Panc1 (cell line): ENCODE results near the gene TXNRD1. TPM values are rescaled to one million over a fixed set of nuclear protein-coding genes. Genes with fewer than 3 reads are reported as not detected.
A peak's percentile ranks its signal among the peaks of the same experiment; 100 is the strongest.

Source experiments
- ATAC-seq: fragments of 200-7000 bp; cut with Tn5 transposase; 2 replicates; pipeline ENCODE4 v1.9.1; 2020; ENCODE audit warnings: mild to moderate bottlenecking, moderate library complexity
- BruUV-seq: library from RNA; stranded (reverse); fragments of 400-500 nt; replicated peaks from 2 replicates; lab custom pipeline; 2021; lab: Mats Ljungman, UMichigan
- CTCF ChIA-PET: fragments of 300-600 bp; sonication (Branson Sonifier 250); formaldehyde crosslinking; loops from one replicate; lab custom pipeline; 2022; ENCODE audit warnings: antibody characterized with exemption; lab: Charles Lee
- POLR2A ChIA-PET: fragments of 300-600 bp; sonication (Branson Sonifier 250); formaldehyde crosslinking; loops from one replicate; lab custom pipeline; 2022; ENCODE audit warnings: antibody characterized with exemption; lab: Charles Lee
- DNase-seq: peaks from one replicate; pipeline ENCODE4 v3.0.0-alpha.2; 2010; ENCODE audit warnings: low read depth, low spot score
- H3K27ac ChIP-seq: 2 replicates; pipeline ENCODE4 v1.5.1; 2011; ENCODE audit warnings: mild to moderate bottlenecking, low read length, inconsistent platforms
- H3K27me3 ChIP-seq: fragments of 200-500 bp; sonication (Bioruptor generic); 2 replicates; pipeline ENCODE4 v1.6.0; 2014; ENCODE audit warnings: low read length, inconsistent platforms; ENCODE audit not compliant: control insufficient read depth, insufficient read depth
- H3K36me3 ChIP-seq: fragments of 200-500 bp; sonication (Bioruptor generic); 2 replicates; pipeline ENCODE4 v1.5.1; 2014; ENCODE audit warnings: inconsistent platforms, mild to moderate bottlenecking, low read length, moderate library complexity; ENCODE audit not compliant: control insufficient read depth, insufficient read depth
- H3K4me1 ChIP-seq: 2 replicates; pipeline ENCODE4 v1.5.1; 2011; ENCODE audit warnings: inconsistent platforms, mild to moderate bottlenecking, low read length, moderate library complexity; ENCODE audit not compliant: control insufficient read depth, insufficient read depth
- H3K4me3 ChIP-seq, 2 experiments: 2 replicates each; pipeline ENCODE4 v1.5.1; 2011 to 2012; ENCODE audit warnings: low read depth in 2 of 2, low read length in 2 of 2, mild to moderate bottlenecking in 2 of 2, inconsistent platforms in 1 of 2, moderate library complexity in 1 of 2
- H3K9me3 ChIP-seq: fragments of 200-500 bp; sonication (Bioruptor generic); 2 replicates; pipeline ENCODE4 v1.5.1; 2014; ENCODE audit warnings: low read depth, mild to moderate bottlenecking, inconsistent platforms, low read length, moderate library complexity; ENCODE audit not compliant: control insufficient read depth, insufficient read depth
- POLR2AphosphoS5 ChIP-seq: IDR thresholded peaks from 2 replicates; pipeline ENCODE4 v1.6.1; 2012; ENCODE audit warnings: mild to moderate bottlenecking, low read depth, low read length, moderate library complexity
- REST ChIP-seq, 2 experiments: IDR thresholded peaks; 2 replicates each; pipeline ENCODE4 v1.6.1; 2011 to 2012; ENCODE audit warnings: low read depth in 2 of 2, control low read depth in 1 of 2, low read length in 1 of 2, mild to moderate bottlenecking in 1 of 2, moderate library complexity in 1 of 2; ENCODE audit not compliant: insufficient read depth in 1 of 2
- SIN3A ChIP-seq: IDR thresholded peaks from 2 replicates; pipeline ENCODE4 v1.6.1; 2012; ENCODE audit warnings: low read depth, mild to moderate bottlenecking, low read length, moderate library complexity, borderline replicate concordance; ENCODE audit not compliant: insufficient read depth
- TCF7L2 ChIP-seq: IDR thresholded peaks from 2 replicates; pipeline ENCODE4 v1.6.1; 2011; ENCODE audit warnings: mild to moderate bottlenecking, low read depth, low read length, inconsistent platforms
- in situ Hi-C: cut with HindIII; loops from 2 replicates; pipeline ENCODE4 v1.10.0; 2016; ENCODE audit warnings: low sequenced_read_pairs, low pct_unique_long_range_greater_than_20kb
- intact Hi-C: fragments of 100-400 bp; cut with micrococcal nuclease; formaldehyde crosslinking; loops from one replicate; pipeline ENCODE4 v1.10.0; 2022; ENCODE audit not compliant: unreplicated experiment
- total RNA-seq: library from RNA; stranded (reverse); gene quantifications from one replicate; pipeline ENCODE4 v1.2.1, GENCODE V29; 2021; ENCODE audit not compliant: unreplicated experiment
- TF ChIP-seq, protein P1 (sequence below): fragments of 450-650 bp; IDR thresholded peaks from 2 replicates; pipeline ENCODE4 v1.5.1; 2017; ENCODE audit warnings: mild to moderate bottlenecking

The TXNRD1 gene
- total RNA-seq, 1 experiment from 2014 or later: 348 TPM

DNA sequence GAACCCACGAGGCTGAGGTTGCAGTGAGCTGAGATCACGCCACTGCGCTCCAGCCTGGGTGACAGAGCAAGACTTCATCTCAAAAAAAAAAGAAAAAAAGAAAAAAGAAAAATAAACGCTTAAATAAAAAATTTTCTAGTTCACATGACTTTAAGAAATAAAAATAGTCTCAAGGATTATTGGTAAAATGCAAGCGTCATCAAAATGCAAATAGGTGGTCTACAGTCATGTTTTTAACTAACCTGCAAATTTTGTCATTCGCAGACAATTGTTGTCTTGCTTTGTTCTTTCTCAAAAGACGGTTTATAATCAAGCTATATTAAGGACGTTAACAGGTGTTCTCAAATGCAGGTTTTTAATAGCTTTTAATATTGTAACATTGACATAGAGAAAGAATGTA is 22.4 kb downstream of the TXNRD1 start:
- TF ChIP-seq SIN3A (no peak), POLR2AphosphoS5 (no peak), TCF7L2 (no peak), REST (IDR thresholded peaks at IDR 0.05; ENCODE audit: insufficient read depth in 1 of 2, low read depth in 2 of 2, low read length in 1 of 2) (no peak)
- TF ChIP-seq, protein P1, sequence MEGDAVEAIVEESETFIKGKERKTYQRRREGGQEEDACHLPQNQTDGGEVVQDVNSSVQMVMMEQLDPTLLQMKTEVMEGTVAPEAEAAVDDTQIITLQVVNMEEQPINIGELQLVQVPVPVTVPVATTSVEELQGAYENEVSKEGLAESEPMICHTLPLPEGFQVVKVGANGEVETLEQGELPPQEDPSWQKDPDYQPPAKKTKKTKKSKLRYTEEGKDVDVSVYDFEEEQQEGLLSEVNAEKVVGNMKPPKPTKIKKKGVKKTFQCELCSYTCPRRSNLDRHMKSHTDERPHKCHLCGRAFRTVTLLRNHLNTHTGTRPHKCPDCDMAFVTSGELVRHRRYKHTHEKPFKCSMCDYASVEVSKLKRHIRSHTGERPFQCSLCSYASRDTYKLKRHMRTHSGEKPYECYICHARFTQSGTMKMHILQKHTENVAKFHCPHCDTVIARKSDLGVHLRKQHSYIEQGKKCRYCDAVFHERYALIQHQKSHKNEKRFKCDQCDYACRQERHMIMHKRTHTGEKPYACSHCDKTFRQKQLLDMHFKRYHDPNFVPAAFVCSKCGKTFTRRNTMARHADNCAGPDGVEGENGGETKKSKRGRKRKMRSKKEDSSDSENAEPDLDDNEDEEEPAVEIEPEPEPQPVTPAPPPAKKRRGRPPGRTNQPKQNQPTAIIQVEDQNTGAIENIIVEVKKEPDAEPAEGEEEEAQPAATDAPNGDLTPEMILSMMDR: no peak
- Histone ChIP-seq H3K4me3 (no peak overlapping the region), H3K27me3 (no peaks in the 10 kb centered on the region), H3K4me1 (peaks cover 5% of the 10 kb centered on the region; the same call in 1 of the 2 replicates), H3K9me3 (peaks cover 21% of the 10 kb centered on the region; the same call in 1 of the 2 replicates), H3K36me3 (no peaks in the 10 kb centered on the region), H3K27ac (no peak overlapping the region)
- DNase-seq: no peak
- in situ Hi-C loops: no loop called here
- ATAC-seq: no peak
- ChIA-PET POLR2A (no interaction called here), CTCF (no interaction called here)
- BruUV-seq: no TSS peak
- intact Hi-C loops: no loop called here

DNA sequence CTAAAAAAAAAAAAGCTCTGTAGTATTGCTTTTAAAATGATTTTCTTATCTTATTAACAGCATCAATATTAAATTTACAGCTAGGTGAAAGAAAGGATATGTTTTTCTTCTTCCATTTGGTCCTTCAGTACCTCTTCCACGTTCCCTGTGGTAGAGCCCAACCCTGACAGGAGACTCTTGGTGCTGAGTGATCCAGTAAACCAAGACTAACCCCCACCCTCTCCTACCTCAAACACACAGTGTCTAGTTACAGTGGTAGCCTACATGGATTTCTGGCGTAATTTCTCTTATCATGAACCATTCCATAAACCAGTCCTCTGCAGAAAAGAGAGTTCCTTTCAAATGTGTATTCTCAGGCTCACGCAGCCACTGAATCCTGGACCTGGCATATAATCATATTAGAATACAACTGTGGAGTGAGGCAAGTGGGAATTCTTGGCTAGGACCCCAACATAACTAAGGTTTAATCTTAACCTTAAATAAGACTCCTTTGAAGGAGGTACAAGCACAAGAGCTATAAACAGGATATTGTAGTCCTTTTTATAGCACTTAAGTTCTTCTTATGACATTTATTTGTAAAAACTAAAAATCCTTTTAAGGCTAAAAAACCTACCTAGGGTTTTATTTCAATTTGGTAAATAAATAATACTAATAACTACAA is 27.1 kb downstream of the TXNRD1 start:
- no peak for TF ChIP-seq SIN3A
- TF ChIP-seq POLR2AphosphoS5: no peak
- TF ChIP-seq, protein P1: no peak
- no peak for TF ChIP-seq TCF7L2
- TF ChIP-seq REST (IDR thresholded peaks at IDR 0.05; ENCODE audit: insufficient read depth in 1 of 2, low read depth in 2 of 2, low read length in 1 of 2): no peak
- H3K36me3 ChIP-seq: no peaks in the 10 kb centered on the region
- peak overlapping the region; percentile 84; the same call in 1 of the 2 replicates for H3K27ac ChIP-seq
- no TSS peak for BruUV-seq
- H3K4me1 ChIP-seq: peaks cover 32% of the 10 kb centered on the region
- intact Hi-C loops: no loop called here
- H3K27me3 ChIP-seq: no peaks in the 10 kb centered on the region
- ChIA-PET POLR2A (interaction anchor here (0.6 to 1.1 kb wide), 3 partner anchors 12 to 46 kb away, joined by 3 to 5 read pairs (median 4); no protein-coding TSS in a partner anchor), CTCF (interaction anchor here (0.6 kb wide), 1 partner anchor 26 kb away, joined by 5 read pairs; no protein-coding TSS in a partner anchor)
- no peaks in the 10 kb centered on the region for H3K9me3 ChIP-seq
- ATAC-seq (no peak), DNase-seq (no peak)
- no peak overlapping the region for H3K4me3 ChIP-seq
- in situ Hi-C loops: no loop called here
